Endodermal cell (in vitro differentiated cells): Measurements from ENCODE around the gene DNAJB1. TPM values are rescaled to one million over a fixed set of nuclear protein-coding genes. Genes with fewer than 3 reads are reported as not detected.

Experiments
- DNase-seq: peaks from one replicate; pipeline ENCODE4 v3.0.0-alpha.2; 2017
- H3K27ac ChIP-seq: 2 replicates; pipeline ENCODE4 v1.5.1; 2013; ENCODE audit warnings: mild to moderate bottlenecking, low read depth, low read length, moderate library complexity
- H3K27me3 ChIP-seq: 2 replicates; pipeline ENCODE4 v1.6.1; 2013; ENCODE audit warnings: mild to moderate bottlenecking, low read length, moderate library complexity; ENCODE audit not compliant: insufficient read depth, control insufficient read depth, poor library complexity, severe bottlenecking
- H3K36me3 ChIP-seq: 2 replicates; pipeline ENCODE4 v1.7.0; 2013; ENCODE audit warnings: mild to moderate bottlenecking, low read length, moderate library complexity; ENCODE audit not compliant: control insufficient read depth, insufficient read depth
- H3K4me1 ChIP-seq: one replicate; pipeline ENCODE4 v1.7.0; 2013; ENCODE audit warnings: low read length; ENCODE audit not compliant: control insufficient read depth, insufficient read depth
- H3K4me3 ChIP-seq: 2 replicates; pipeline ENCODE4 v1.5.1; 2013; ENCODE audit warnings: mild to moderate bottlenecking, low read length, moderate library complexity
- H3K9ac ChIP-seq: 2 replicates; pipeline ENCODE4 v1.6.1; 2013; ENCODE audit warnings: mild to moderate bottlenecking, low read length, moderate library complexity; ENCODE audit not compliant: poor library complexity, severe bottlenecking; ENCODE audit errors: extremely low read depth
- H3K9me3 ChIP-seq: 2 replicates; pipeline ENCODE4 v1.6.1; 2013; ENCODE audit warnings: mild to moderate bottlenecking, low read length, moderate library complexity; ENCODE audit not compliant: control insufficient read depth
- H3K27ac Mint-ChIP-seq: 2 replicates; pipeline ENCODE4 v1.8.0; 2020; ENCODE audit warnings: mixed read lengths
- H3K27me3 Mint-ChIP-seq: 2 replicates; pipeline ENCODE4 v1.8.0; 2021; ENCODE audit warnings: mild to moderate bottlenecking, mixed read lengths; ENCODE audit not compliant: insufficient read depth
- H3K36me3 Mint-ChIP-seq: 2 replicates; pipeline ENCODE4 v1.8.0; 2020; ENCODE audit warnings: low read depth, mixed read lengths
- H3K4me1 Mint-ChIP-seq: 2 replicates; pipeline ENCODE4 v1.8.0; 2020; ENCODE audit warnings: mixed read lengths
- H3K4me3 Mint-ChIP-seq: 2 replicates; pipeline ENCODE4 v1.8.0; 2020; ENCODE audit warnings: mild to moderate bottlenecking, moderate library complexity, mixed read lengths
- H3K9me3 Mint-ChIP-seq: 2 replicates; pipeline ENCODE4 v1.8.0; 2020; ENCODE audit warnings: mild to moderate bottlenecking, mixed read lengths
- WGBS, 2 experiments: methylation state at CpG; one replicate each; pipeline versions ENCODE4 v1.1.5 to v1.1.7; 2013; ENCODE audit warnings: missing lambda C conversion rate in 2 of 2, mixed read lengths in 1 of 2; ENCODE audit not compliant: insufficient coverage in 1 of 2, insufficient read length in 1 of 2; 5-methylcytosine and 5-hydroxymethylcytosine counted together
- total RNA-seq, 2 donors: library from RNA; stranded (reverse); fragmentation: NEBNext Ultra II Directional in 1 of 2; extraction: Animal tissue kit (Norgen Biotek cat#: 25700) in 1 of 2; gene quantifications; 2 replicates in 1 of 2; 3 replicates in 1 of 2; pipeline ENCODE4 v1.2.1, GENCODE V29; 2021
- TF ChIP-seq, protein P1 (sequence below): fragments of 200-600 bp; sonication (generic); conservative IDR thresholded peaks from 2 replicates; pipeline ENCODE4 v1.5.0; 2021; ENCODE audit warnings: antibody characterized with exemption, mild to moderate bottlenecking

Gene DNAJB1
- total RNA-seq, 2 donors from 2014 or later, result 66.1 to 70.0 TPM

GRCh38 chr19:14550201-14550754 is 32.1 kb upstream of the DNAJB1 start:
- H3K4me1 ChIP-seq, result no peaks in the 10 kb centered on the region
- Mint-ChIP-seq H3K27ac (no peak overlapping the region), H3K27me3 (no peaks in the 10 kb centered on the region), H3K36me3 (peaks cover 17% of the 10 kb centered on the region), H3K4me3 (no peak overlapping the region), H3K4me1 (peaks cover 2% of the 10 kb centered on the region), H3K9me3 (no peaks in the 10 kb centered on the region)
- WGBS, 2 experiments, result 90% methylated on average over 7 to 15 of the region's 15 CpGs
- no peak overlapping the region for H3K4me3 ChIP-seq
- DNase-seq, result no peak
- no peak overlapping the region for H3K27ac ChIP-seq
- peaks cover 5% of the 10 kb centered on the region for H3K36me3 ChIP-seq
- H3K9me3 ChIP-seq, result no peaks in the 10 kb centered on the region
- no peak overlapping the region for H3K9ac ChIP-seq
- no peaks in the 10 kb centered on the region for H3K27me3 ChIP-seq
- TF ChIP-seq, protein P1, sequence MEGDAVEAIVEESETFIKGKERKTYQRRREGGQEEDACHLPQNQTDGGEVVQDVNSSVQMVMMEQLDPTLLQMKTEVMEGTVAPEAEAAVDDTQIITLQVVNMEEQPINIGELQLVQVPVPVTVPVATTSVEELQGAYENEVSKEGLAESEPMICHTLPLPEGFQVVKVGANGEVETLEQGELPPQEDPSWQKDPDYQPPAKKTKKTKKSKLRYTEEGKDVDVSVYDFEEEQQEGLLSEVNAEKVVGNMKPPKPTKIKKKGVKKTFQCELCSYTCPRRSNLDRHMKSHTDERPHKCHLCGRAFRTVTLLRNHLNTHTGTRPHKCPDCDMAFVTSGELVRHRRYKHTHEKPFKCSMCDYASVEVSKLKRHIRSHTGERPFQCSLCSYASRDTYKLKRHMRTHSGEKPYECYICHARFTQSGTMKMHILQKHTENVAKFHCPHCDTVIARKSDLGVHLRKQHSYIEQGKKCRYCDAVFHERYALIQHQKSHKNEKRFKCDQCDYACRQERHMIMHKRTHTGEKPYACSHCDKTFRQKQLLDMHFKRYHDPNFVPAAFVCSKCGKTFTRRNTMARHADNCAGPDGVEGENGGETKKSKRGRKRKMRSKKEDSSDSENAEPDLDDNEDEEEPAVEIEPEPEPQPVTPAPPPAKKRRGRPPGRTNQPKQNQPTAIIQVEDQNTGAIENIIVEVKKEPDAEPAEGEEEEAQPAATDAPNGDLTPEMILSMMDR, result no peak

DNA sequence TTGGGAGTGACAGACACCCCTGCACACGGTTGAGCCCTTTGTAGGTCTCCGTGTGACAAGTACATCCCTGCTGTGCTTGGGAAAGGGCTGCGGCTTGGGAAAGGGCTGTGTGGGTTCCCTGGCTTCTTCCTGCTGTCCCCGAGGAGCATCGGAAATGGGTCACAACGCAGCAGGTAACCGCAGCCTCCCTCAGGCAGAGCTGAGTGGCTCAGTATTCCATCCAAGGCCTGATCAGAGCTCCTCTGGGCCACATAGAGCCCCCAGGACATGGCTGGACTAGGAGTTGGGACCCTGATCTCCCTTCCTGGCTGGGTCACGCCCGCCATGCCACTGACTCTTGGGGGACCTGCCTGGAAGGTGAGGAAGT is 27.5 kb upstream of the DNAJB1 start:
- H3K4me3 ChIP-seq, result no peak overlapping the region

GRCh38 chr19:14544977-14545715 is 26.9 kb upstream of the DNAJB1 start:
- no peak for DNase-seq
- peaks cover 4% of the 10 kb centered on the region for H3K4me1 ChIP-seq
- H3K27ac Mint-ChIP-seq, result peak overlapping the region; percentile 8
- no peak overlapping the region for H3K4me3 ChIP-seq
- no peak overlapping the region for H3K9ac ChIP-seq
- 96 to 99% methylated on average over 14 to 21 of the region's 21 CpGs for WGBS, 2 experiments
- no peaks in the 10 kb centered on the region for H3K27me3 Mint-ChIP-seq
- TF ChIP-seq, protein P1, result no peak
- peaks cover 14% of the 10 kb centered on the region for H3K36me3 Mint-ChIP-seq
- H3K36me3 ChIP-seq, result peaks cover 5% of the 10 kb centered on the region
- peaks cover 17% of the 10 kb centered on the region for H3K4me1 Mint-ChIP-seq
- H3K4me3 Mint-ChIP-seq, result no peak overlapping the region
- no peaks in the 10 kb centered on the region for H3K27me3 ChIP-seq
- H3K9me3 Mint-ChIP-seq, result no peaks in the 10 kb centered on the region
- no peaks in the 10 kb centered on the region for H3K9me3 ChIP-seq
- no peak overlapping the region for H3K27ac ChIP-seq

More for the DNA sequence above, 27.5 kb upstream of the DNAJB1 start:
- Histone ChIP-seq H3K27me3 (no peaks in the 10 kb centered on the region), H3K4me1 (peaks cover 4% of the 10 kb centered on the region), H3K36me3 (peaks cover 5% of the 10 kb centered on the region), H3K9me3 (no peaks in the 10 kb centered on the region), H3K27ac (no peak overlapping the region), H3K9ac (no peak overlapping the region)
- Mint-ChIP-seq H3K4me3 (no peak overlapping the region), H3K9me3 (no peaks in the 10 kb centered on the region), H3K27ac (no peak overlapping the region), H3K36me3 (peaks cover 14% of the 10 kb centered on the region), H3K27me3 (no peaks in the 10 kb centered on the region), H3K4me1 (peaks cover 17% of the 10 kb centered on the region)
- no peak for DNase-seq
- 90 to 91% methylated on average over 3 to 9 of the region's 9 CpGs for WGBS, 2 experiments
- TF ChIP-seq, protein P1, result no peak
